C4-2B (cell line): ENCODE results near the gene TCF12.

ENCODE experiments used
- CTCF ChIP-seq: fragments of 450-650 bp; conservative IDR thresholded peaks from 2 replicates; pipeline ENCODE4 v1.5.1; 2017; ENCODE audit warnings: mild to moderate bottlenecking
- ZFX ChIP-seq: fragments of 450-650 bp; IDR thresholded peaks from 2 replicates; pipeline ENCODE4 v1.6.1; 2017

GRCh38 chr15:57169643-57170042, 251.2 kb downstream of the TCF12 start:
- no peak for TF ChIP-seq CTCF
- TF ChIP-seq ZFX: no peak
